ENCODE measurements around the gene FRMD3. TPM values are rescaled to one million over a fixed set of nuclear protein-coding genes. Genes with fewer than 3 reads are reported as not detected.

The FRMD3 gene
- total RNA-seq, 1 donor from 2014 or later: 1.9 TPM

- Histone ChIP-seq H3K9ac (no peak overlapping the region), H3K9me3 (ENCODE audit: low read depth) (no peaks in the 10 kb centered on the region), H3K4me1 (no peaks in the 10 kb centered on the region), H3K4me3 (no peak overlapping the region), H3K27me3 (no peaks in the 10 kb centered on the region), H3F3A (ENCODE audit: low read depth) (no peaks in the 10 kb centered on the region), H4K20me1 (ENCODE audit: low read depth) (no peaks in the 10 kb centered on the region), H3K36me3 (no peaks in the 10 kb centered on the region), H3K79me2 (ENCODE audit: low read depth) (no peaks in the 10 kb centered on the region), H2AFZ (replicated peaks) (no peak overlapping the region), H3K27ac (no peak overlapping the region), H3K4me2 (no peak overlapping the region)
- DNase-seq (ENCODE audit: low spot score): no peak
- H3K36me3 Mint-ChIP-seq: no peaks in the 10 kb centered on the region
- no peaks in the 10 kb centered on the region for H3K9me3 Mint-ChIP-seq
- TF ChIP-seq EZH2phosphoT487 (IDR thresholded peaks at IDR 0.05) (no peak), CTCF (IDR thresholded peaks at IDR 0.05) (no peak), EZH2 (IDR thresholded peaks at IDR 0.05) (no peak)
- no peak overlapping the region for H3K4me3 Mint-ChIP-seq
- H3K27me3 Mint-ChIP-seq (ENCODE audit: insufficient read depth, low read depth): no peaks in the 10 kb centered on the region
- peaks cover 3% of the 10 kb centered on the region for H3K4me1 Mint-ChIP-seq
- no peak overlapping the region for H3K27ac Mint-ChIP-seq
These were observed 257.9 kb downstream of the FRMD3 start for GRCh38 chr9:83280268-83280667.

DNA sequence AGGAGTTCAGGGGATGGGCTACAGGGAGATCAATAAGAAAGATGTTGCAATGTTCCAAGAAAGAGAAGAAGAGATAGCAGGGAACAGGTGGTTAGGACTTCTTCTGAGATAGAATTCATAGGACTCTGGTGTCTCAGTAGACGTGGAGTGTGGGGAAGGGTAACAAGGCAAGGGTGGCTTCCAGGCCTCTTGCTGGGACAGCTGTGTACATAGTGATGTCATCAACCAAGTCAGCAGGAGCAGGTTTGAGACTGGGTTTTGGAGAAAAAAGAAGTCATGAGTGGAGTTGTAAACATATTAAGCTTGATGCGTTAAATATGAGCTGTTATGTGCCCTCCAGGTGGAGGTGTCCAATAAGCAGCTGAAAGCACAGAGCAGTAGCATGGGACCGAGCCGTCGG lies 263.4 kb downstream of the FRMD3 start:
- DNase-seq (ENCODE audit: low spot score): no peak
- no peaks in the 10 kb centered on the region for H3K27me3 ChIP-seq
- no peak overlapping the region for H3K4me3 ChIP-seq
- no peaks in the 10 kb centered on the region for H3K36me3 ChIP-seq
- Mint-ChIP-seq H3K36me3 (no peaks in the 10 kb centered on the region), H3K9me3 (no peaks in the 10 kb centered on the region), H3K27ac (no peak overlapping the region), H3K27me3 (ENCODE audit: insufficient read depth, low read depth) (peaks cover 4% of the 10 kb centered on the region), H3K4me1 (no peaks in the 10 kb centered on the region), H3K4me3 (no peak overlapping the region)
- no peaks in the 10 kb centered on the region for H3F3A ChIP-seq (ENCODE audit: low read depth)
- no peaks in the 10 kb centered on the region for H3K79me2 ChIP-seq (ENCODE audit: low read depth)
- H3K27ac ChIP-seq: no peak overlapping the region
- no peak for TF ChIP-seq CTCF (IDR thresholded peaks at IDR 0.05)
- no peak for TF ChIP-seq EZH2 (IDR thresholded peaks at IDR 0.05)
- no peak for TF ChIP-seq EZH2phosphoT487 (IDR thresholded peaks at IDR 0.05)
- H3K4me2 ChIP-seq: no peak overlapping the region
- no peak overlapping the region for H3K9ac ChIP-seq
- H3K4me1 ChIP-seq: no peaks in the 10 kb centered on the region
- H3K9me3 ChIP-seq (ENCODE audit: low read depth): no peaks in the 10 kb centered on the region
- H2AFZ ChIP-seq (replicated peaks): no peak overlapping the region
- no peaks in the 10 kb centered on the region for H4K20me1 ChIP-seq (ENCODE audit: low read depth)

DNA sequence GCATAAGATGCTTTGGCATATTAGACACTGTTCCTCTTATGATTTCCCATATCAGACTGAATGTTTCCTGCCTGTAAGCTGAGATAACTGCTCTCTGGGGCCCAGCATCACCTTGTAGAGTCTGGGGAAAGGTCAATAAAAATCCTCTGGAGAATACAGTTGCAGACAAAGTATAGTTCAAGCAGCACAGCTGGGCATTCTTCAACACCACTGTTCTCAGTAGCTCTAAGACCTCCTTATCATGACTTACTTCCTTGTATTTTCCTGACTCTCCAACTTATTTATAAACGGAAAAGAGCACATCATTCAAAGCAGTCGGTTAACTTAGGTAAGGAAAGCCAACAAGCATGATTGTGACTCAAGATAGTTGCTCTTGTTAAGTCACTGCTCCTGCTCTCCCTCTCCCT lies 266.5 kb downstream of the FRMD3 start:
- Mint-ChIP-seq H3K36me3 (no peaks in the 10 kb centered on the region), H3K4me3 (no peak overlapping the region), H3K9me3 (no peaks in the 10 kb centered on the region), H3K27me3 (ENCODE audit: insufficient read depth, low read depth) (peaks cover 4% of the 10 kb centered on the region), H3K4me1 (peaks cover 10% of the 10 kb centered on the region), H3K27ac (no peak overlapping the region)
- Histone ChIP-seq H3K36me3 (no peaks in the 10 kb centered on the region), H3K27me3 (no peaks in the 10 kb centered on the region), H2AFZ (replicated peaks) (no peak overlapping the region), H3K4me1 (peaks cover 12% of the 10 kb centered on the region), H3K4me3 (no peak overlapping the region), H3K79me2 (ENCODE audit: low read depth) (no peaks in the 10 kb centered on the region), H3K9ac (no peak overlapping the region), H3F3A (ENCODE audit: low read depth) (no peaks in the 10 kb centered on the region), H3K9me3 (ENCODE audit: low read depth) (no peaks in the 10 kb centered on the region), H4K20me1 (ENCODE audit: low read depth) (no peaks in the 10 kb centered on the region), H3K27ac (no peak overlapping the region), H3K4me2 (no peak overlapping the region)
- TF ChIP-seq CTCF (IDR thresholded peaks at IDR 0.05) (no peak), EZH2phosphoT487 (IDR thresholded peaks at IDR 0.05) (no peak), EZH2 (IDR thresholded peaks at IDR 0.05) (no peak)
- DNase-seq (ENCODE audit: low spot score): no peak
